ENCODE measurements around the gene MASP2. TPM values are rescaled to one million over a fixed set of nuclear protein-coding genes. Genes with fewer than 3 reads are reported as not detected.

The MASP2 gene
- total RNA-seq, 2 experiments from 2014 or later, result 0.38 TPM; not detected in 1

GRCh38 chr1:11044849-11045427 lies 2.1 kb downstream of the MASP2 start:
- no peak overlapping the region for H3K4me2 ChIP-seq (ENCODE audit: low read length)
- no peaks in the 10 kb centered on the region for H3K79me2 ChIP-seq (ENCODE audit: insufficient read depth, low read depth, low read length)
- ChIA-PET CTCF (ENCODE audit: unreplicated experiment) (no interaction called here), POLR2A (no interaction called here)
- DNase-seq (ENCODE audit: low spot score), result no peak
- H3K9me3 ChIP-seq (ENCODE audit: low read length), result no peaks in the 10 kb centered on the region
- H3K4me1 ChIP-seq (ENCODE audit: insufficient read depth, low read length, poor library complexity, severe bottlenecking), result no peaks in the 10 kb centered on the region
- no peak overlapping the region for H3K27ac ChIP-seq (ENCODE audit: low read depth, low read length, poor library complexity, severe bottlenecking)
- intact Hi-C loops (cut with micrococcal nuclease; ENCODE audit: unreplicated experiment), result no loop called here
- H2AFZ ChIP-seq (ENCODE audit: low read length), result no peak overlapping the region
- no peaks in the 10 kb centered on the region for H3K9me2 ChIP-seq (ENCODE audit: insufficient read depth, low read length)
- H3K36me3 ChIP-seq (ENCODE audit: insufficient read depth, low read length), result no peaks in the 10 kb centered on the region
- BruUV-seq (replicated peaks), result no TSS peak
- H4K20me1 ChIP-seq (ENCODE audit: insufficient read depth, low read length), result no peaks in the 10 kb centered on the region
- no peak overlapping the region for H3K4me3 ChIP-seq (ENCODE audit: low read depth, low read length, poor library complexity, severe bottlenecking)
- no peak for TF ChIP-seq EZH2phosphoT487 (IDR thresholded peaks at IDR 0.05; ENCODE audit: borderline replicate concordance, low read depth, low read length)
- TF ChIP-seq CTCF (conservative IDR thresholded peaks at IDR 0.05; ENCODE audit: low read length), result no peak

- CTCF ChIA-PET (ENCODE audit: unreplicated experiment), result no interaction called here
- POLR2A ChIA-PET, result no interaction called here
These were observed 2.8 kb downstream of the MASP2 start for GRCh38 chr1:11044086-11044848.

More at GRCh38 chr1:11044086-11044848, 2.8 kb downstream of the MASP2 start:
- no peaks in the 10 kb centered on the region for H3K79me2 ChIP-seq (ENCODE audit: insufficient read depth, low read depth, low read length)
- intact Hi-C loops (cut with micrococcal nuclease; ENCODE audit: unreplicated experiment), result no loop called here
- H3K27ac ChIP-seq (ENCODE audit: low read depth, low read length, poor library complexity, severe bottlenecking), result no peak overlapping the region
- no peak overlapping the region for H2AFZ ChIP-seq (ENCODE audit: low read length)
- TF ChIP-seq EZH2phosphoT487 (IDR thresholded peaks at IDR 0.05; ENCODE audit: borderline replicate concordance, low read depth, low read length) (no peak), CTCF (conservative IDR thresholded peaks at IDR 0.05; ENCODE audit: low read length) (no peak)
- no peaks in the 10 kb centered on the region for H4K20me1 ChIP-seq (ENCODE audit: insufficient read depth, low read length)
- no peaks in the 10 kb centered on the region for H3K4me1 ChIP-seq (ENCODE audit: insufficient read depth, low read length, poor library complexity, severe bottlenecking)
- no peak overlapping the region for H3K4me3 ChIP-seq (ENCODE audit: low read depth, low read length, poor library complexity, severe bottlenecking)
- no peak for DNase-seq (ENCODE audit: low spot score)
- no peaks in the 10 kb centered on the region for H3K36me3 ChIP-seq (ENCODE audit: insufficient read depth, low read length)
- H3K9me3 ChIP-seq (ENCODE audit: low read length), result no peaks in the 10 kb centered on the region
- H3K4me2 ChIP-seq (ENCODE audit: low read length), result no peak overlapping the region
- BruUV-seq (replicated peaks), result no TSS peak
- H3K9me2 ChIP-seq (ENCODE audit: insufficient read depth, low read length), result no peaks in the 10 kb centered on the region
